Mesodermal cell (in vitro differentiated cells): Measurements from ENCODE around the gene C12orf42.

Source experiments
- H3K27ac ChIP-seq: 2 replicates; pipeline ENCODE4 v1.7.0; 2013; ENCODE audit warnings: mild to moderate bottlenecking, low read depth, low read length, moderate library complexity; ENCODE audit not compliant: severe bottlenecking
- H3K36me3 ChIP-seq: 2 replicates; pipeline ENCODE4 v1.7.1; 2013; ENCODE audit warnings: mild to moderate bottlenecking, low read length, moderate library complexity; ENCODE audit not compliant: control insufficient read depth, insufficient read depth
- H3K4me1 ChIP-seq: one replicate; pipeline ENCODE4 v1.7.1; 2013; ENCODE audit warnings: mild to moderate bottlenecking, low read length; ENCODE audit not compliant: insufficient read depth, control insufficient read depth, poor library complexity, severe bottlenecking
- H3K4me3 ChIP-seq: 2 replicates; pipeline ENCODE4 v1.7.0; 2013; ENCODE audit warnings: low read length, control low read depth, mild to moderate bottlenecking; ENCODE audit not compliant: insufficient read depth, poor library complexity, severe bottlenecking; ENCODE audit errors: extremely low read depth
- H3K9me3 ChIP-seq: 2 replicates; pipeline ENCODE4 v1.7.1; 2013; ENCODE audit warnings: mild to moderate bottlenecking, low read length, moderate library complexity; ENCODE audit not compliant: control insufficient read depth
- WGBS, 2 experiments: methylation state at CpG; one replicate each; pipeline ENCODE4 v1.1.5; 2013; ENCODE audit warnings: missing lambda C conversion rate in 2 of 2; ENCODE audit not compliant: insufficient coverage in 2 of 2; 5-methylcytosine and 5-hydroxymethylcytosine counted together

Gene C12orf42

DNA sequence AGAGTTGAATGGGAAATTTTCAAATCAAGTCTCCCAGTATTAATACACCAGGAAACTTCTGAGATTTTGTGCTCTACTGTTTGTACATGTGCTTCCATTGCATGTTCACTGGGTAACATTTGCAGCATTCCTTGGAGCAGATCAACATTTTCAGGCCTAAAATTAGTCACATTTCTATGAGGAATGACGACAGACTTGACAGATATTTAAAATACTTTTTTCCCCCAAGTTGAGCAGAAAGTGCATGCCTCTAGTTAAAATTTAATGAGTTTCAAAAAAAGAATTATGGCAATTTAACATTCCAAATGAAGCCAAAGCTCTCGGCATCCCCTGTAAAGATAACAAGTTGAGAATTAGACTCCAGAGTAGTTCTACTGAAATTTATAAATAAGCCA lies 72.3 kb downstream of the C12orf42 start:
- no peak overlapping the region for H3K27ac ChIP-seq
- no peak overlapping the region for H3K4me3 ChIP-seq
- 80% methylated on average over 1 of the region's 2 CpGs; no CpG with 5 or more reads in 1 of the 2 experiments for WGBS, 2 experiments
- no peaks in the 10 kb centered on the region for H3K9me3 ChIP-seq
- no peaks in the 10 kb centered on the region for H3K4me1 ChIP-seq
- no peaks in the 10 kb centered on the region for H3K36me3 ChIP-seq

DNA sequence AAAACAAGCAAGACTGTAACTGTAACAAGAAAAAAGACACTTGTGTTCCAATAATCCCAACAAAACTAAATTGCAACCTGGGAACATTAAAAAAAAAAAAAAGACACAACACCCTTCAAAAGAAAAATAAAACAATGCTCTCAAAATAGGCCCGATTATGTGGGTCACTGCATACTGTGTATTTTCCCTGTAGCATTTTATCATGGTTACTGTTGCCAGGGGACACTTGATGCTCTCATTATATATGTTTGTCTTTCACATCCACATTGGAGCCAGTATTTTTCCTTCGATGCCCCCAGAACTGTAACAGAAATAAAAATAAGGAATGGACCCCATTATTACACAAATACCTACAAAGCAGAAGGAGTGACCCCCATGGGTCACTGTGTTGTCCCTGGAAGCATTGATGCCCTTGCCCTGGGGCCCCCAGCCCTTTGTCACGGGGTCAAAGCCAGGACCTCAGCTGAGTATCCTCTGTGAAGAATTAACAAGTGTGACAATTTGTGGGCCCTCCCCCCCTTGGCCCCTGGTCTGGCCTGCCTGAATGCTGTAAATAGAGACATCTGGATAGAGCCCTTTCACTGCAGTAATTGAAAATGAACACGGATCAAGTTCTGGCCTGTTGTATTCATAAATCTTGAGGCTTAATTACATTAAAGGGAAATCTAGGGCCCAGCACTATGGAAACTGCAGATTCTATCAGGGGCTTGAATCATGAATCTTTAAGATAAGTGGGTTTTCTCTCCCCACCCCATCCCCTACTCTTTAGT lies 72.8 kb downstream of the C12orf42 start:
- Histone ChIP-seq H3K36me3 (no peaks in the 10 kb centered on the region), H3K9me3 (no peaks in the 10 kb centered on the region), H3K4me3 (no peak overlapping the region), H3K27ac (no peak overlapping the region), H3K4me1 (no peaks in the 10 kb centered on the region)
- WGBS, 2 experiments: 34 to 71% methylated on average over 2 of the region's 4 CpGs

DNA sequence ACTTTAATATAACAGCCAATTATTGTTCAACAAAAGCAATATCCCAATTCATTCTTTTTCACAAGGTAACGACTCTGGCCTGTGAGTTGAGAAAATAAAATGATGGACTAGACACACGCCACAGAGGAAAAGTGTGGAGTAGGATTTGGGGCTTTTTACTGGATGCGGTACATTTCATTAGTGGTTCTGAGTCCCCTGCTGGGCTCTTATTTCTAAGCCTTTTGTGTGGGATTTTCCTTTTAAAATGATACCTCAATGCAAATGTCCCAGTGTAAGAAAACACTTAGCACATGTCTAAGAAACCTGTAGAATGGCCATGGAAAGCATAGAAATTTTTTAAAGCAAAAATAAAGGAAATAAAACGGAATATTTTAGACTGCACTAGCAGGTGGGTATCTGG lies 73.4 kb downstream of the C12orf42 start:
- H3K27ac ChIP-seq: no peak overlapping the region
- 30 to 45% methylated on average over 2 of the region's 4 CpGs for WGBS, 2 experiments

DNA sequence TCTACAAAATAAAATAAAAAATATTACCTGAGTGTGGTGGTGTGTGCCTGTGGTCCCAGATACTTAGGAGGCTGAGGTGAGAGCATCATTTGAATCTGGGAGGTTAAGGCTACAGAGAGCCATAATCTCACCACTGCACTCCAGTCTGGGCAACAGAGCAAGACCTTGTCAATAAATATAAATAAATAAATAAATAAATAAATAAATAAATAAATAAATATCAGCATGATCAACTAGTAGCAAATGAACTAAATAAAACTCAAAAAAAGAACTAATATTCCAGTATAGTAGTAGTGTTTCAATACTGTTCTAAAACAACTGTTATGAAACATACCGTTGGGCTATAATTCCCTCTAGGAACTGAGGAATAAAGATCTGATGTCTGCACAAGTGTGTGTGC lies 74.4 kb downstream of the C12orf42 start:
- no peaks in the 10 kb centered on the region for H3K36me3 ChIP-seq
- H3K27ac ChIP-seq: no peak overlapping the region
- no CpG with 5 or more reads among the region's 1 CpG for WGBS, 2 experiments
- no peak overlapping the region for H3K4me3 ChIP-seq
- no peaks in the 10 kb centered on the region for H3K9me3 ChIP-seq
- no peaks in the 10 kb centered on the region for H3K4me1 ChIP-seq

More for the DNA sequence above, 73.4 kb downstream of the C12orf42 start:
- Histone ChIP-seq H3K9me3 (no peaks in the 10 kb centered on the region), H3K4me3 (no peak overlapping the region), H3K4me1 (no peaks in the 10 kb centered on the region), H3K36me3 (no peaks in the 10 kb centered on the region)

DNA sequence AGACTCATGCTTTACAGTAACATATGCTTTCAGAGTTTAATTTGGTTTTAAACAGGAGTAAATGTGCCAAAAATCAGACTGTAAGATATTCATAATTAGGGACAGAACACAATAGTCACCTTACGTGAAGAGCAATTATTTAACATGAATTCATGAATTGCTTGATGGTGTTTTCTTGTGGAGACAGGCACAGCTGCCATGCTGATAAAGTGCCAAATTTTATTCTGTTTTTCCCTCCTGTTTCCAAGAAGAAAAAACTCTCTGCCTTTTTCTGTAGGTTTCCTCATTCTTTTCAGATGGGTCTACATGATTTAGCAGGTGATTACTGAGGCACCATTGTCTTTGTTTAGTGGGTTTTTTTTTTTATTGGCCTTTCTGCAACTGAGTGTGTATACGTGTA lies 80.1 kb downstream of the C12orf42 start:
- Histone ChIP-seq H3K27ac (no peak overlapping the region), H3K4me3 (no peak overlapping the region), H3K9me3 (no peaks in the 10 kb centered on the region), H3K36me3 (no peaks in the 10 kb centered on the region), H3K4me1 (no peaks in the 10 kb centered on the region)
- WGBS, 2 experiments: 70% methylated on average over 2 of the region's 2 CpGs; no CpG with 5 or more reads in 1 of the 2 experiments

DNA sequence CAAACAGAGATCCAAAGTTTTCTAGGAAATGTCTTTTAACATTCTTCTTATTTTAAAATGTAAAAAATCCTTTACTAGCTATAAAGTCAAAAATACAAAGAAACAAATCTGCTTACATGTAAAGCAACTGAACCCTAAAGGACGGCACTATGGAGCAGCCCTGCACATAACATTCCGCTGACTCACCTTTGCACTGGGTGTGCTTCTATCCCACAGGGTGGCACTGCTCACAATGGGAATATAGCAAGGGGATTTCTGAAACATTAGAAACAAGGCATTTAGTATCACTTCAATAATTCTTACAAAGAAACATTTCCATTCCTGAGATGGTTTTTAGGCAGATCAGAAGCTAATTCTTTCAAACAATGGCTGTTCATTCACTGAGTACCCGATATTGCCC lies 94.3 kb downstream of the C12orf42 start:
- H3K27ac ChIP-seq: no peak overlapping the region
- H3K36me3 ChIP-seq: no peaks in the 10 kb centered on the region
- 75 to 88% methylated on average over 1 of the region's 3 CpGs for WGBS, 2 experiments
- H3K4me3 ChIP-seq: no peak overlapping the region
- H3K4me1 ChIP-seq: peaks cover 5% of the 10 kb centered on the region
- no peaks in the 10 kb centered on the region for H3K9me3 ChIP-seq

DNA sequence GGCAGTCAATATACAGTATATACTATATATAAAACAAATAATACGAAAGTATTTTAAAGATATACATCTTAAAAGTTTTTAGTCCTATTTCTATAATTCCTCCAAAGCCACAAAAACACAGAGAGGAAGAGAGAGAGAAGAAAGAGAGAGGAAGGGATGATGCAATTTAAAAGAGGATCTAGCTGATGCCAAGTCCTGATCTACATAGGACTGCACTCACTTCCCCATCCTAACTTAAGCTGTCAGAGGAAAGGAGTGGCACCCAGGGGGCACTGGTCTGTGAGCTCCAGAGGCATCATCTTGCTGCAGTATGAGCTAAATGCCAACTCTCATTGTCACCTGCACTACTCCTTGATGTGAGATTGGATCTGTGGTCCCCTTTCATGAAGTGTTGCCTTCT lies 95.8 kb downstream of the C12orf42 start:
- WGBS, 2 experiments: no CpG with 5 or more reads among the region's 1 CpG
- no peaks in the 10 kb centered on the region for H3K36me3 ChIP-seq

DNA sequence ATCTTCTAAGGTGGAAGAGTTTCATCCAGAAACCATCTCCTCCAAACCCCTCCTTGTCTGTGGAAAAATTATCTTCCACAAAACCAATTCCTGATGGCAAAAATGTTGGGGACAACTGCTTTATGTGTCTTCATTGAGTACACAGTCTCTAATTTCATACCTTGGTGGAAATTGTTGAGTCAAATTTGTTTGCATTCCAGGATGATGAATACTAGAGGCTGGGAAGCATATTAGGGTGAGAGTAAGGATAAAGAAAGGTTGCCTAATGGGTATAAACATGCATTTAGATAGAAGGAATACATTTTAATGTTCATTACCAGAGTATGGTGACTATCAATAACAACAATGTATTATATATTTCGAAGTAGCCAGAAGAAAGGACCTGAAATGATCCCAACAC lies 98.2 kb downstream of the C12orf42 start:
- H3K4me1 ChIP-seq: peaks cover 5% of the 10 kb centered on the region
- H3K4me3 ChIP-seq: no peak overlapping the region
- no CpG with 5 or more reads among the region's 1 CpG for WGBS, 2 experiments
- H3K27ac ChIP-seq: no peak overlapping the region
- H3K9me3 ChIP-seq: no peaks in the 10 kb centered on the region
- H3K36me3 ChIP-seq: no peaks in the 10 kb centered on the region

More for the DNA sequence above, 95.8 kb downstream of the C12orf42 start:
- H3K9me3 ChIP-seq: no peaks in the 10 kb centered on the region
- no peak overlapping the region for H3K4me3 ChIP-seq
- peaks cover 5% of the 10 kb centered on the region for H3K4me1 ChIP-seq
- H3K27ac ChIP-seq: no peak overlapping the region

DNA sequence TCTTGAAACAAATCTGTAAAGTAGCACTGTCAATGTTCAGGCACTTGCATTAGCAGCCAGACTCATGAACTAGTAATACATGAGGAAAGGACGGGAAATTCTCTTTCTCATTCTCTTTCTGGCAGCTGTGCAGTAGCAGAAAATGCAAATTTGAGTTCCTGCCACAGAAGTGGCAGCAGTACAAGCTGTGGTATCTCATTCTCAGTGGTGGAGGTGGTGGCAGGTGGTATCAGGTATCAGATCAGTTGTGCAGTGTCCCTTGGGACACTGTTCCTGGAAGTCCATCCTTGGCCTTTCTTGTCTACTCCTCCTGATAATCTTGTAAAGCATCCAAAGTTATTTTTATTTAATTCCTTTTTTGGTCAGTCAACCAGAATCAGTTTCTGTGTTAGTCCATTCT lies 103.0 kb downstream of the C12orf42 start:
- 83 to 86% methylated on average over 1 of the region's 1 CpG for WGBS, 2 experiments
- H3K36me3 ChIP-seq: no peaks in the 10 kb centered on the region
- H3K4me1 ChIP-seq: no peaks in the 10 kb centered on the region
- no peak overlapping the region for H3K4me3 ChIP-seq
- H3K9me3 ChIP-seq: no peaks in the 10 kb centered on the region
- H3K27ac ChIP-seq: no peak overlapping the region

DNA sequence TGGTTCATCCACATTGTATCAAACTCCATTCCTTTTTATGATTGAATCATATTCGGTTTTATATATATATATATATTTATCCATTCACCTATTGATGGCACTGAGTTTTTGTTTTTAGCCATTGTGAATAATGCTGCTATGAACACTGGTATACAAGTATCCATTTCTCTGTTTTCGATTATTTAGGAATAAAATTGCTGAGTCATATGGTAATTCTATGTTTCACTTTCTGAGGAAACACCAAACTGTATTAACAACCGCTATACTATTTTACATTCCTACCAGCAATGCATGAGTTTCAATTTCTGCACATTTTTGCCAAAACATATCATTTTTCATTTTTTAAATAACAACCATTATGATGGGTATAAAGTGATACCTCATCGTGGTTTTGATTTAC lies 104.7 kb downstream of the C12orf42 start:
- no peaks in the 10 kb centered on the region for H3K9me3 ChIP-seq
- H3K4me1 ChIP-seq: no peaks in the 10 kb centered on the region
- H3K4me3 ChIP-seq: no peak overlapping the region
- 100% methylated on average over 1 of the region's 4 CpGs; no CpG with 5 or more reads in 1 of the 2 experiments for WGBS, 2 experiments
- H3K27ac ChIP-seq: no peak overlapping the region
- no peaks in the 10 kb centered on the region for H3K36me3 ChIP-seq

DNA sequence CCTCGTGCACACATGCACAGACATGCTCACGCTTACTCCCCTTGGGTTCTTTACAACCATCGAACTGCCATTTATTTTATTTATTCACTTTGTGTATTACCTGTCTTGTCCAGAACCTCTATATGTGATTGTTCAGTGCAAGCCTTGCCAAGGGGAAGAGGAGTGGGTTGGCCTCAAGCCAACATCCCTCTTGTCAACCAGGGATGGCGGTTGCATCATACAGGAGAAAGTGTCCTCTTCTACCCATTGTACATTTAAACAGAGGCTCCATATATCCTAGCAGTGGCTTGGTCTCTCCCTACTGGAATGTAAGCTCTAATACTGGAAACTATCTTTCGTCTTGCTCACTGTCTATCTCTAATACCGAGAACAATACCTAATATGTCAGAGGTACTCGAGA lies 108.4 kb downstream of the C12orf42 start:
- Histone ChIP-seq H3K4me1 (no peaks in the 10 kb centered on the region), H3K36me3 (no peaks in the 10 kb centered on the region), H3K27ac (no peak overlapping the region), H3K4me3 (no peak overlapping the region), H3K9me3 (no peaks in the 10 kb centered on the region)
- WGBS, 2 experiments: 90 to 93% methylated on average over 5 of the region's 7 CpGs
